ENCODE results near the gene ZNF804A.

DNA sequence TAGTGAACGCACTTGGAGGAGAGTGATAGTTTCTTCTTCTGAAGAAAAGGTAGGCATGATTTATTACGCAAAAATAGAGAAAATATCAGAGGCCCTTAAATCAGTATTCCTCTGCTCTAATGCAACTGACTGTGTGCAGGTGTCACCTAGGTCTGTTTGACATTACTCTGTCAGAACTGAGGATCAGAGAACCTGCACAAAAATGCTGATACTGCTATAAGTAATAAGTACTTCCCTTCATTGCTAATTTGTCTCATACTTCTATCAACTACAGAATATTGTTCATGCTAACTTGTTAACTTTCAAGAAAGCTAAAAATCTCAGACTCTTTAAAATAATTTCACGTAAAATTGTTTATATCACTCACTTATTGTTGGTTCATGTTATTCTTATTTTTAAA, 358.5 kb downstream of the ZNF804A start:
- TF ChIP-seq CTCF (IDR thresholded peaks at IDR 0.05) (no peak), POLR2A (IDR thresholded peaks at IDR 0.05) (no peak)
